ENCODE results near the gene OR52B2.

The OR52B2 gene

DNA sequence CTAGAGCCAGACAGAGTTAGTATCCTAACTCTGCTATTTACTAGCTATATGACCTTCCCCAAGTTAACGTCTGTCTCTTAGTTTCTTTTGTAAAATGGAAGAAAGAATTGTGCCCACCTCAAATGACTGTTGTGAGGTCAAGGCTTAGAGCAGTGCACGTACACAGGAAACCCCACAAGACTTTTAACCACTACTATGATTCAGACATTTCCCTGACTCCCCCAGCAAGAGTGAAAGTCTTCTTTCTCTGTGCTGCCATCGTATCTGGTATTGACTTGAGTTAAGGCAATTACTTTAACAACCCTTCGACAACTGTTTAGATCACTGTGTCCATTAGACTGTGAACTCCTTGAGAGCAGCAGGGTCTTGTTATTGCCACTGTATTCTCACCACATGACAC lies 26.3 kb upstream of the OR52B2 start:
- no CpG with 5 or more reads among the region's 4 CpGs for WGBS (ENCODE audit: extremely low coverage, insufficient coverage, insufficient read length)
- H3K23ac ChIP-seq (ENCODE audit: low read length), result no peak overlapping the region
- no peak for DNase-seq
- no peak overlapping the region for H3K4me2 ChIP-seq (ENCODE audit: low read length)
- no peaks in the 10 kb centered on the region for H3K79me2 ChIP-seq (ENCODE audit: control insufficient read depth, insufficient read depth, low read length, poor library complexity)
- H3K4ac ChIP-seq (ENCODE audit: low read depth, low read length), result no peak overlapping the region
- H4K8ac ChIP-seq (ENCODE audit: low read depth, low read length), result no peak overlapping the region
- no peaks in the 10 kb centered on the region for H3K79me1 ChIP-seq (ENCODE audit: low read length)
- no peak overlapping the region for H4K91ac ChIP-seq (ENCODE audit: low read depth, low read length)
- no peak overlapping the region for H3K27ac ChIP-seq (ENCODE audit: low read depth, low read length)
- peaks cover 2% of the 10 kb centered on the region for H3K9me3 ChIP-seq (ENCODE audit: insufficient read depth, low read depth, low read length)
- H2BK5ac ChIP-seq (ENCODE audit: low read depth, low read length, poor library complexity), result no peak overlapping the region
- no peak overlapping the region for H2BK12ac ChIP-seq (ENCODE audit: low read length)
- H2AK5ac ChIP-seq (ENCODE audit: low read length), result no peak overlapping the region
- no peak overlapping the region for H3K18ac ChIP-seq (ENCODE audit: low read length)
- no peak overlapping the region for H4K12ac ChIP-seq (ENCODE audit: low read depth, low read length)
- H2AFZ ChIP-seq (ENCODE audit: insufficient read depth, low read length, poor library complexity), result no peak overlapping the region
- H3K14ac ChIP-seq (ENCODE audit: low read length), result no peak overlapping the region
- no peak overlapping the region for H3K4me3 ChIP-seq (ENCODE audit: low read depth, low read length)
- no peaks in the 10 kb centered on the region for H3K36me3 ChIP-seq (ENCODE audit: control insufficient read depth in 1 of 2, insufficient read depth in 2 of 2, low read length in 2 of 2)
- H3K27me3 ChIP-seq (ENCODE audit: insufficient read depth, low read length), result no peaks in the 10 kb centered on the region
- H3K4me1 ChIP-seq (ENCODE audit: control insufficient read depth in 1 of 2, insufficient read depth in 2 of 2, low read length in 2 of 2), result peaks cover 0 to 2% of the 10 kb centered on the region in 2 experiments
- H2BK120ac ChIP-seq (ENCODE audit: insufficient read depth, low read length, poor library complexity), result no peak overlapping the region
- no peak overlapping the region for H3K9ac ChIP-seq (ENCODE audit: low read length)

DNA sequence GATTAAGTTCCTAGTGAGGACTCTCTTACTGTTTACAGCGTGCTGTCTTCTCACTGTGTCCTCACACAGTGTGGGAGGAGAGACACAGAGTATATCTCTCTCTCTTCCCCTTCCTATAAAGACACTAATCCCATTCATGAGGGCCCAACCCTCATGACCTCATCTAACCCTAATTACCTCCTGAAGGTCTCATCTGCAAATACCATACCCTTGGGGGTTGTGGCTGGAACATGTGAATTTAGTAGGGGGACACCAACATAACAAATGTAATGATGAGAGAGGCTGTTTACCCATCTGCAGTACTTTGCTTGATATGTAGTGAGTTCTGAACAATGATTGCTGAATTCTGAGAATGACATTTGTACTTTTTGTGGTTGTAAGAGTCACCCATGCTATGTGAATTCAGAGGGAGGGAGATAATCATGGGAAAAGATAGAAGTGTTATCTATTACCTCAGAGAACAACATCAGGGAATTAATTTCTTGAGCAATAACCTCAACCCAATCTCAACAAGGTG lies 24.0 kb upstream of the OR52B2 start:
- H3K27me3 ChIP-seq (ENCODE audit: insufficient read depth, low read length), result no peaks in the 10 kb centered on the region
- no CpG with 5 or more reads among the region's 1 CpG for WGBS (ENCODE audit: extremely low coverage, insufficient coverage, insufficient read length)

DNA sequence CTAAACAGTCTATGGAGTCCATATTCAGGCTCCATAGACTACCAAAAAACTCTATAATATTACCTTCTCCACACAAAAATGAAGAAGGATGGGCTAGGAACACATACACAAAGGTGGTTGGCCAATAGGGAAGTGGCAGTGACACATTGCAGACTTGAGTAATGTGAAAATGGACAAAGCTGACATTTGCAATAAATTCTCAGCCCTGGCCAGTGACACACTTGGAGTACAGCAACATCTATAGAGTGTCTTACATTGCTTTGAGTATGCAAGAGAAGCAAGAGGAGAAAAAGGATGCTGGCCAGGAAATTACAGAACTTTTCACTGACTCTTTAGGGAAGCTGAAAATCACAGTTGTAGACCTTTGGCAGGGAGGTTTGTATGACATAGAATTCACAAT lies 21.6 kb upstream of the OR52B2 start:
- H4K91ac ChIP-seq (ENCODE audit: low read depth, low read length), result no peak overlapping the region
- no peak overlapping the region for H4K8ac ChIP-seq (ENCODE audit: low read depth, low read length)
- no peak overlapping the region for H3K18ac ChIP-seq (ENCODE audit: low read length)
- no peaks in the 10 kb centered on the region for H3K9me3 ChIP-seq (ENCODE audit: insufficient read depth, low read depth, low read length)
- no peak overlapping the region for H3K4me3 ChIP-seq (ENCODE audit: low read depth, low read length)
- H3K23ac ChIP-seq (ENCODE audit: low read length), result no peak overlapping the region
- no peaks in the 10 kb centered on the region for H3K36me3 ChIP-seq (ENCODE audit: control insufficient read depth in 1 of 2, insufficient read depth in 2 of 2, low read length in 2 of 2)
- H3K4me1 ChIP-seq (ENCODE audit: control insufficient read depth in 1 of 2, insufficient read depth in 2 of 2, low read length in 2 of 2), result no peaks in the 10 kb centered on the region
- no peak overlapping the region for H3K9ac ChIP-seq (ENCODE audit: low read length)
- H3K79me1 ChIP-seq (ENCODE audit: low read length), result no peaks in the 10 kb centered on the region
- no peak overlapping the region for H2AK5ac ChIP-seq (ENCODE audit: low read length)
- no peak overlapping the region for H2BK5ac ChIP-seq (ENCODE audit: low read depth, low read length, poor library complexity)
- no peaks in the 10 kb centered on the region for H3K27me3 ChIP-seq (ENCODE audit: insufficient read depth, low read length)
- H2AFZ ChIP-seq (ENCODE audit: insufficient read depth, low read length, poor library complexity), result no peak overlapping the region
- H2BK12ac ChIP-seq (ENCODE audit: low read length), result no peak overlapping the region
- no peak overlapping the region for H3K27ac ChIP-seq (ENCODE audit: low read depth, low read length)
- H3K14ac ChIP-seq (ENCODE audit: low read length), result no peak overlapping the region
- no peak overlapping the region for H3K4me2 ChIP-seq (ENCODE audit: low read length)
- DNase-seq, result peak in 1 of 2 donors; percentile 7
- H4K12ac ChIP-seq (ENCODE audit: low read depth, low read length), result no peak overlapping the region
- H3K4ac ChIP-seq (ENCODE audit: low read depth, low read length), result no peak overlapping the region
- H2BK120ac ChIP-seq (ENCODE audit: insufficient read depth, low read length, poor library complexity), result no peak overlapping the region
- H3K79me2 ChIP-seq (ENCODE audit: control insufficient read depth, insufficient read depth, low read length, poor library complexity), result no peaks in the 10 kb centered on the region

More for the DNA sequence above, 24.0 kb upstream of the OR52B2 start:
- H4K8ac ChIP-seq (ENCODE audit: low read depth, low read length), result no peak overlapping the region
- H3K36me3 ChIP-seq (ENCODE audit: control insufficient read depth in 1 of 2, insufficient read depth in 2 of 2, low read length in 2 of 2), result no peaks in the 10 kb centered on the region
- no peak overlapping the region for H3K4me3 ChIP-seq (ENCODE audit: low read depth, low read length)
- DNase-seq, result no peak
- no peak overlapping the region for H2BK5ac ChIP-seq (ENCODE audit: low read depth, low read length, poor library complexity)
- no peak overlapping the region for H3K18ac ChIP-seq (ENCODE audit: low read length)
- H4K12ac ChIP-seq (ENCODE audit: low read depth, low read length), result no peak overlapping the region
- no peak overlapping the region for H3K14ac ChIP-seq (ENCODE audit: low read length)
- H3K4me1 ChIP-seq (ENCODE audit: control insufficient read depth in 1 of 2, insufficient read depth in 2 of 2, low read length in 2 of 2), result peaks cover 0 to 2% of the 10 kb centered on the region in 2 experiments
- no peak overlapping the region for H2AK5ac ChIP-seq (ENCODE audit: low read length)
- no peak overlapping the region for H2AFZ ChIP-seq (ENCODE audit: insufficient read depth, low read length, poor library complexity)
- no peak overlapping the region for H3K27ac ChIP-seq (ENCODE audit: low read depth, low read length)
- no peaks in the 10 kb centered on the region for H3K79me2 ChIP-seq (ENCODE audit: control insufficient read depth, insufficient read depth, low read length, poor library complexity)
- no peak overlapping the region for H3K23ac ChIP-seq (ENCODE audit: low read length)
- H3K4ac ChIP-seq (ENCODE audit: low read depth, low read length), result no peak overlapping the region
- H3K9ac ChIP-seq (ENCODE audit: low read length), result no peak overlapping the region
- H3K4me2 ChIP-seq (ENCODE audit: low read length), result no peak overlapping the region
- H3K79me1 ChIP-seq (ENCODE audit: low read length), result no peaks in the 10 kb centered on the region
- H2BK12ac ChIP-seq (ENCODE audit: low read length), result no peak overlapping the region
- H4K91ac ChIP-seq (ENCODE audit: low read depth, low read length), result no peak overlapping the region
- no peak overlapping the region for H2BK120ac ChIP-seq (ENCODE audit: insufficient read depth, low read length, poor library complexity)
- no peaks in the 10 kb centered on the region for H3K9me3 ChIP-seq (ENCODE audit: insufficient read depth, low read depth, low read length)

DNA sequence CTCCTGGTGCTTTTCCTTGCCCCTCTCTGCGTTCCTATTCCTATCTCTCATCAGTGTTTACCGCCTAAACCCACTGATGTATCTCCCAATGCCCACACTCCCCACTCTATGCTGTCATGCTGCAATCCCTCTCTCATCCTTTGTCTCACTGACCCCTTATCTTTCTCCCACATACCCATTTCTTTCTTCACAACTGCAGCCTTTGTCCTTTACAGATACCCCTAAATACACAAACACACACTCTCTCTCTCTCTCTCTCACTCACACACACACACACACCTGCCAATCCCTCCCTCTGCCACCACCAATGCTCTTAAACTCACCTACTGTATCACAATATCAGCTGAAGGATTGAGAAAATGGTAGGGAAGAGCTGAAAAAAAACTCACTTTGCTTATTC lies 5.3 kb upstream of the OR52B2 start:
- H3K27ac ChIP-seq (ENCODE audit: low read depth, low read length), result no peak overlapping the region
- H4K91ac ChIP-seq (ENCODE audit: low read depth, low read length), result no peak overlapping the region
- no peaks in the 10 kb centered on the region for H3K36me3 ChIP-seq (ENCODE audit: control insufficient read depth in 1 of 2, insufficient read depth in 2 of 2, low read length in 2 of 2)
- H2BK5ac ChIP-seq (ENCODE audit: low read depth, low read length, poor library complexity), result no peak overlapping the region
- no peak overlapping the region for H4K8ac ChIP-seq (ENCODE audit: low read depth, low read length)
- no peaks in the 10 kb centered on the region for H3K4me1 ChIP-seq (ENCODE audit: control insufficient read depth in 1 of 2, insufficient read depth in 2 of 2, low read length in 2 of 2)
- H3K4ac ChIP-seq (ENCODE audit: low read depth, low read length), result no peak overlapping the region
- H3K4me2 ChIP-seq (ENCODE audit: low read length), result no peak overlapping the region
- H3K9ac ChIP-seq (ENCODE audit: low read length), result no peak overlapping the region
- no peaks in the 10 kb centered on the region for H3K9me3 ChIP-seq (ENCODE audit: insufficient read depth, low read depth, low read length)
- H3K4me3 ChIP-seq (ENCODE audit: low read depth, low read length), result no peak overlapping the region
- H3K23ac ChIP-seq (ENCODE audit: low read length), result no peak overlapping the region
- no peak for DNase-seq
- no peak overlapping the region for H3K14ac ChIP-seq (ENCODE audit: low read length)
- WGBS (ENCODE audit: extremely low coverage, insufficient coverage, insufficient read length), result no CpG with 5 or more reads among the region's 2 CpGs
- H2BK120ac ChIP-seq (ENCODE audit: insufficient read depth, low read length, poor library complexity), result no peak overlapping the region
- no peaks in the 10 kb centered on the region for H3K79me2 ChIP-seq (ENCODE audit: control insufficient read depth, insufficient read depth, low read length, poor library complexity)
- no peak overlapping the region for H4K12ac ChIP-seq (ENCODE audit: low read depth, low read length)
- H3K27me3 ChIP-seq (ENCODE audit: insufficient read depth, low read length), result no peaks in the 10 kb centered on the region
- no peaks in the 10 kb centered on the region for H3K79me1 ChIP-seq (ENCODE audit: low read length)
- H3K18ac ChIP-seq (ENCODE audit: low read length), result no peak overlapping the region
- no peak overlapping the region for H2BK12ac ChIP-seq (ENCODE audit: low read length)
- H2AK5ac ChIP-seq (ENCODE audit: low read length), result no peak overlapping the region
- no peak overlapping the region for H2AFZ ChIP-seq (ENCODE audit: insufficient read depth, low read length, poor library complexity)
